GM12878 (cell line): ENCODE measurements around the gene SPR. TPM values are rescaled to one million over a fixed set of nuclear protein-coding genes. Genes with fewer than 3 reads are reported as not detected.

Experiments
- ATAC-seq: fragments of 200-7000 bp; cut with Tn5 transposase; 3 replicates; pipeline ENCODE4 v1.9.1; 2020; ENCODE audit warnings: mild to moderate bottlenecking, moderate library complexity
- BruUV-seq: library from RNA; stranded (reverse); fragments of 400-500 nt; replicated peaks from 2 replicates; lab custom pipeline; 2021; lab: Mats Ljungman, UMichigan
- CTCF ChIA-PET: fragments of 300-600 bp; sonication (Branson Sonifier 250); formaldehyde crosslinking; extraction: SDS; loops from one replicate; lab custom pipeline; 2021; ENCODE audit warnings: inconsistent platforms; lab: Yijun Ruan, JAX
- POLR2A ChIA-PET: fragments of 350-600 bp; formaldehyde crosslinking; extraction: SDS; loops from one replicate; lab custom pipeline; 2021; ENCODE audit warnings: inconsistent platforms; lab: Charles Lee
- RAD21 ChIA-PET: fragments of 300-600 bp; sonication (Branson Sonifier 250); formaldehyde crosslinking; loops from one replicate; lab custom pipeline; 2023; ENCODE audit warnings: antibody characterized with exemption; ENCODE audit not compliant: unreplicated experiment; lab: Charles Lee
- SMC1A ChIA-PET: fragments of 300-600 bp; sonication (Branson Sonifier 250); formaldehyde crosslinking; loops from one replicate; lab custom pipeline; 2023; ENCODE audit not compliant: unreplicated experiment, uncharacterized antibody; lab: Charles Lee
- DNase-seq: peaks from one replicate; pipeline ENCODE4 v3.0.0-alpha.2; 2011; ENCODE audit warnings: low read depth, low spot score
- FAIRE-seq: peaks from 3 replicates; lab custom pipeline; 2011; peaks lifted over from hg19 to GRCh38; lab: Jason Lieb, UNC
- H2AFZ ChIP-seq: 2 replicates; pipeline ENCODE4 v1.6.0; 2011; ENCODE audit warnings: low read depth, low read length, control low read depth; ENCODE audit not compliant: control insufficient read depth
- H3K27ac ChIP-seq: 2 replicates; pipeline ENCODE4 v1.5.1; 2011; ENCODE audit warnings: control low read depth; ENCODE audit not compliant: control insufficient read depth, insufficient read depth
- H3K27me3 ChIP-seq, 2 experiments: replicated peaks in 1 of 2; 2 replicates each; pipeline versions ENCODE4 v1.6.0 to v1.6.1; 2011; ENCODE audit warnings: low read length in 1 of 2; ENCODE audit not compliant: control insufficient read depth in 2 of 2, insufficient read depth in 2 of 2
- H3K36me3 ChIP-seq, 2 experiments: 2 replicates each; pipeline ENCODE4 v1.5.1; 2011; ENCODE audit warnings: low read length in 1 of 2; ENCODE audit not compliant: control insufficient read depth in 2 of 2, insufficient read depth in 2 of 2
- H3K4me1 ChIP-seq: 2 replicates; pipeline ENCODE4 v1.6.1; 2011; ENCODE audit warnings: mild to moderate bottlenecking, low read length, moderate library complexity, mixed read lengths; ENCODE audit not compliant: control insufficient read depth, insufficient read depth
- H3K4me2 ChIP-seq: 2 replicates; pipeline ENCODE4 v1.6.0; 2011; ENCODE audit warnings: control low read depth; ENCODE audit not compliant: control insufficient read depth, insufficient read depth
- H3K4me3 ChIP-seq: fragments of 200-600 bp; sonication (generic); 2 replicates; pipeline ENCODE4 v1.5.1; 2016
- H3K79me2 ChIP-seq: 2 replicates; pipeline ENCODE4 v1.6.0; 2011; ENCODE audit warnings: low read length; ENCODE audit not compliant: control insufficient read depth, insufficient read depth
- H3K9ac ChIP-seq: 2 replicates; pipeline ENCODE4 v1.8.0; 2011; ENCODE audit warnings: low read length, control low read depth, mixed read lengths; ENCODE audit not compliant: control insufficient read depth, insufficient read depth
- H3K9me3 ChIP-seq: replicated peaks from 3 replicates; pipeline ENCODE4 v1.5.1; 2011; ENCODE audit warnings: mild to moderate bottlenecking, low read length; ENCODE audit not compliant: control insufficient read depth, insufficient read depth
- H4K20me1 ChIP-seq: 2 replicates; pipeline ENCODE4 v1.6.0; 2011; ENCODE audit not compliant: control insufficient read depth, insufficient read depth
- BACH1 ChIP-seq: fragments of 450-650 bp; IDR thresholded peaks from 2 replicates; pipeline ENCODE4 v1.6.1; 2017; ENCODE audit warnings: mild to moderate bottlenecking, borderline replicate concordance
- CREB1 ChIP-seq: IDR thresholded peaks from 2 replicates; pipeline ENCODE4 v1.6.1; 2012; ENCODE audit warnings: low read depth, mild to moderate bottlenecking, inconsistent platforms
- CREM ChIP-seq: IDR thresholded peaks from 2 replicates; pipeline ENCODE4 v1.6.1; 2014; ENCODE audit warnings: antibody characterized with exemption, low read depth
- CTCF ChIP-seq, 3 experiments: IDR thresholded peaks in 2 of 3; conservative IDR thresholded peaks in 1 of 3; 2 replicates each; pipeline ENCODE4 v1.5.1; 2011; ENCODE audit warnings: low read depth in 3 of 3, low read length in 3 of 3, mild to moderate bottlenecking in 3 of 3, control low read depth in 2 of 3, moderate library complexity in 2 of 3, inconsistent platforms in 1 of 3, mixed read lengths in 1 of 3; ENCODE audit not compliant: control insufficient read depth in 2 of 3, insufficient read depth in 1 of 3; ENCODE audit errors: extremely low read depth in 1 of 3
- RAD21 ChIP-seq: IDR thresholded peaks from 2 replicates; pipeline ENCODE4 v1.6.1; 2011; ENCODE audit warnings: mild to moderate bottlenecking, low read depth, low read length, moderate library complexity; ENCODE audit not compliant: insufficient read depth
- RB1 ChIP-seq: fragments of 450-650 bp; formaldehyde crosslinking; IDR thresholded peaks from 2 replicates; pipeline ENCODE4 v1.6.1; 2017; ENCODE audit warnings: mild to moderate bottlenecking, borderline replicate concordance
- RUNX3 ChIP-seq: IDR thresholded peaks from 2 replicates; pipeline ENCODE4 v1.6.1; 2012; ENCODE audit warnings: low read length, inconsistent platforms
- SMARCA5 ChIP-seq: fragments of 450-650 bp; IDR thresholded peaks from 2 replicates; pipeline ENCODE4 v1.6.1; 2017; ENCODE audit warnings: mild to moderate bottlenecking
- SMC3 ChIP-seq: IDR thresholded peaks from 2 replicates; pipeline ENCODE4 v1.6.1; 2011; ENCODE audit warnings: low read length, improper control_type of control experiment, borderline replicate concordance
- STAT3 ChIP-seq: IDR thresholded peaks from 2 replicates; pipeline ENCODE4 v1.6.1; 2011; ENCODE audit warnings: low read depth, low read length, improper control_type of control experiment
- TCF12 ChIP-seq: IDR thresholded peaks from 2 replicates; pipeline ENCODE4 v1.6.1; 2011; ENCODE audit warnings: low read depth, mild to moderate bottlenecking, low read length
- YBX1 ChIP-seq: fragments of 450-650 bp; IDR thresholded peaks from 2 replicates; pipeline ENCODE4 v1.6.1; 2016; ENCODE audit warnings: antibody characterized with exemption
- YY1 ChIP-seq: IDR thresholded peaks from 2 replicates; pipeline ENCODE4 v1.6.1; 2011; ENCODE audit warnings: low read depth, mild to moderate bottlenecking, low read length
- WGBS: methylation state at CpG from one replicate; pipeline ENCODE4 v1.1.6; 2016; ENCODE audit warnings: low lambda C conversion rate; ENCODE audit not compliant: insufficient replicate concordance, insufficient coverage; ENCODE audit errors: missing lambda C conversion rate; 5-methylcytosine and 5-hydroxymethylcytosine counted together
- in situ Hi-C: fragments of 300-500 bp; cut with MboI; formaldehyde crosslinking; loops from 9 replicates; pipeline ENCODE4 v1.14.3; 2018; ENCODE audit warnings: mixed read lengths
- intact Hi-C: fragments of 100-400 bp; cut with micrococcal nuclease; formaldehyde crosslinking; loops from one replicate; pipeline ENCODE4 v1.14.2; 2022; ENCODE audit not compliant: unreplicated experiment
- polyA plus RNA-seq, 11 experiments: library from polyadenylated mRNA; depleted of rRNA in 4 of 11; unstranded in 6 of 11; stranded (reverse) in 5 of 11; fragments of >200 nt; fragmentation: Nextera tagmentation in 4 of 11; fragmentation: Illumina TruSeq in 1 of 11; extraction: Ambion mirVana in 4 of 11; extraction: Trizol in 1 of 11; gene quantifications; 1 replicate in 1 of 11; 2 replicates in 10 of 11; pipeline versions ENCODE4 v1.2.1 to v1.2.3, GENCODE V29; 2011 to 2016; ENCODE audit warnings: inconsistent platforms in 2 of 11, missing spikeins in 2 of 11, low read depth in 1 of 11
- total RNA-seq, 4 experiments: library from RNA; depleted of rRNA in 3 of 4; stranded (reverse); fragments of >200 nt in 3 of 4; fragmentation: Illumina TruSeq in 1 of 4; extraction: Trizol in 1 of 4; gene quantifications; 2 replicates each; pipeline versions ENCODE4 v1.2.1 to v1.2.3, GENCODE V29; 2013 to 2021

The SPR gene
- total and polyA plus RNA-seq, 10 of the 15 experiments (the other 5 are each of a cell fraction or from before 2014, with no cell fraction given), result 0.68 to 7.8 (median 2.5) TPM

GRCh38 chr2:72862239-72862988 lies 24.8 kb upstream of the SPR start:
- ChIA-PET POLR2A (no interaction called here), CTCF (interaction anchor here (0.6 to 6.0 kb wide), 27 partner anchors 11 to 315 kb away, joined by 3 to 52 read pairs (median 4); partner anchors contain the start of gene SPR), RAD21 (interaction anchor here (0.6 to 1.3 kb wide), 2 partner anchors 55 to 91 kb away, joined by 3 to 4 read pairs; partner anchors contain the start of gene EMX1), SMC1A (interaction anchor here (0.6 to 1.6 kb wide), 6 partner anchors 49 to 544 kb away, joined by 3 to 8 read pairs (median 4); no protein-coding TSS in a partner anchor)
- 0 out of 2 replicates have a peak overlapping the region, but pooled peaks have one; percentile 23 for H3K4me3 ChIP-seq
- no peaks in the 10 kb centered on the region for H3K27me3 ChIP-seq
- H3K4me1 ChIP-seq, result peaks cover 7% of the 10 kb centered on the region
- no peaks in the 10 kb centered on the region for H3K9me3 ChIP-seq
- H4K20me1 ChIP-seq, result no peaks in the 10 kb centered on the region
- FAIRE-seq (peak; percentile 87), DNase-seq (peak; percentile 37), ATAC-seq (peak; percentile 97)
- H3K4me2 ChIP-seq, result peak overlapping the region; percentile 89
- H3K9ac ChIP-seq, result no peak overlapping the region
- no TSS peak for BruUV-seq
- TF ChIP-seq CREB1 (peak; percentile 47; the same call in 1 of the 2 replicates), SMARCA5 (peak; percentile 63; the same call in 1 of the 2 replicates), YY1 (peak; percentile 58), RAD21 (peak; percentile 70), YBX1 (no peak), BACH1 (no peak), TCF12 (0 out of 2 replicates have a peak, but pooled peaks have one; percentile 40), STAT3 (no peak), CTCF (IDR thresholded peaks at IDR 0.05 in 2 of 3, conservative IDR thresholded peaks at IDR 0.05 in 1 of 3; ENCODE audit: control insufficient read depth in 2 of 3, extremely low read depth in 1 of 3, insufficient read depth in 1 of 3, low read depth in 3 of 3, low read length in 3 of 3) (peak; percentile 94 to 99 (median 97); a peak in 5 of 6 replicates), CREM (0 out of 2 replicates have a peak, but pooled peaks have one; percentile 56), RB1 (peak; percentile 57; the same call in 1 of the 2 replicates), SMC3 (peak; percentile 78), RUNX3 (peak; percentile 16; the same call in 1 of the 2 replicates)
- intact Hi-C loops (loop anchor here (2.0 kb wide), 1 partner anchor 40 kb away; no protein-coding TSS in a partner anchor), in situ Hi-C loops (no loop called here)
- 3% methylated on average over 33 of the region's 33 CpGs for WGBS
- no peak overlapping the region for H3K27ac ChIP-seq
- no peaks in the 10 kb centered on the region for H3K79me2 ChIP-seq
- peak overlapping the region; percentile 59; the same call in 1 of the 2 replicates for H2AFZ ChIP-seq
- no peaks in the 10 kb centered on the region for H3K36me3 ChIP-seq
